Measurements from ENCODE around the gene TFAM. TPM values are rescaled to one million over a fixed set of nuclear protein-coding genes. Genes with fewer than 3 reads are reported as not detected.
A peak's percentile ranks its signal among the peaks of the same experiment; 100 is the strongest.

TFAM gene
- total RNA-seq, 2 experiments from 2014 or later = 62.7 to 94.6 TPM

DNA sequence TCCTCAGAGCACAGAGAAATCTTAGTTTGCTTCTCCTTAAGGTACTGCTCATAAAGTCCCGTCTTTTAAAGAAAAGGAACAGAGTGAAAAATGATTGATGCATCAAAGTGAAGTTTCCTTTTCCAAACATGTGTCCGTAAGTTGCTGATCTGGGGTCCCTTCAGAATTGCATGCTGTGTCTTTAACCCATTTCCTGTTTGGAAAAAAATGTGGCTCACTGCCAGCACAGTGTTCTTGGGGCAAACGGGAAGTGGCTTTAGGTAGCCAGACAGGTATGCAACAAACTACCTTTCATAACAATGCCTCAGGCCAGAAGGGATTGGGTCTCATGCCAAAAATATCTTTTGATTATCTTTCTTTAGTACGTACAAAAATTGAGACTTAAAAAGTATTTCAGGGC is 50.9 kb downstream of the TFAM start:
- Histone ChIP-seq H3K79me2 (ENCODE audit: insufficient read depth, low read depth, low read length) (no peaks in the 10 kb centered on the region), H2AFZ (ENCODE audit: low read length) (peak overlapping the region; percentile 41), H3K4me2 (ENCODE audit: low read length) (no peak overlapping the region), H3K4me3 (ENCODE audit: low read depth, low read length, poor library complexity, severe bottlenecking) (no peak overlapping the region), H3K27ac (ENCODE audit: low read depth, low read length, poor library complexity, severe bottlenecking) (no peak overlapping the region), H3K4me1 (ENCODE audit: insufficient read depth, low read length, poor library complexity, severe bottlenecking) (peaks cover 5% of the 10 kb centered on the region), H4K20me1 (ENCODE audit: insufficient read depth, low read length) (no peaks in the 10 kb centered on the region), H3K36me3 (ENCODE audit: insufficient read depth, low read length) (no peaks in the 10 kb centered on the region), H3K9me3 (ENCODE audit: low read length) (no peaks in the 10 kb centered on the region), H3K9me2 (ENCODE audit: insufficient read depth, low read length) (no peaks in the 10 kb centered on the region)
- CTCF ChIA-PET (ENCODE audit: unreplicated experiment) = no interaction called here
- TF ChIP-seq, protein P1, sequence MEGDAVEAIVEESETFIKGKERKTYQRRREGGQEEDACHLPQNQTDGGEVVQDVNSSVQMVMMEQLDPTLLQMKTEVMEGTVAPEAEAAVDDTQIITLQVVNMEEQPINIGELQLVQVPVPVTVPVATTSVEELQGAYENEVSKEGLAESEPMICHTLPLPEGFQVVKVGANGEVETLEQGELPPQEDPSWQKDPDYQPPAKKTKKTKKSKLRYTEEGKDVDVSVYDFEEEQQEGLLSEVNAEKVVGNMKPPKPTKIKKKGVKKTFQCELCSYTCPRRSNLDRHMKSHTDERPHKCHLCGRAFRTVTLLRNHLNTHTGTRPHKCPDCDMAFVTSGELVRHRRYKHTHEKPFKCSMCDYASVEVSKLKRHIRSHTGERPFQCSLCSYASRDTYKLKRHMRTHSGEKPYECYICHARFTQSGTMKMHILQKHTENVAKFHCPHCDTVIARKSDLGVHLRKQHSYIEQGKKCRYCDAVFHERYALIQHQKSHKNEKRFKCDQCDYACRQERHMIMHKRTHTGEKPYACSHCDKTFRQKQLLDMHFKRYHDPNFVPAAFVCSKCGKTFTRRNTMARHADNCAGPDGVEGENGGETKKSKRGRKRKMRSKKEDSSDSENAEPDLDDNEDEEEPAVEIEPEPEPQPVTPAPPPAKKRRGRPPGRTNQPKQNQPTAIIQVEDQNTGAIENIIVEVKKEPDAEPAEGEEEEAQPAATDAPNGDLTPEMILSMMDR (conservative IDR thresholded peaks at IDR 0.05; ENCODE audit: low read length) = no peak
- no peak for TF ChIP-seq EZH2phosphoT487 (IDR thresholded peaks at IDR 0.05; ENCODE audit: borderline replicate concordance, low read depth, low read length)
- no TSS peak for BruUV-seq (replicated peaks)
- intact Hi-C loops (cut with micrococcal nuclease; ENCODE audit: unreplicated experiment) = no loop called here
- DNase-seq (ENCODE audit: low spot score) = peak; percentile 7
- POLR2A ChIA-PET = no interaction called here

DNA sequence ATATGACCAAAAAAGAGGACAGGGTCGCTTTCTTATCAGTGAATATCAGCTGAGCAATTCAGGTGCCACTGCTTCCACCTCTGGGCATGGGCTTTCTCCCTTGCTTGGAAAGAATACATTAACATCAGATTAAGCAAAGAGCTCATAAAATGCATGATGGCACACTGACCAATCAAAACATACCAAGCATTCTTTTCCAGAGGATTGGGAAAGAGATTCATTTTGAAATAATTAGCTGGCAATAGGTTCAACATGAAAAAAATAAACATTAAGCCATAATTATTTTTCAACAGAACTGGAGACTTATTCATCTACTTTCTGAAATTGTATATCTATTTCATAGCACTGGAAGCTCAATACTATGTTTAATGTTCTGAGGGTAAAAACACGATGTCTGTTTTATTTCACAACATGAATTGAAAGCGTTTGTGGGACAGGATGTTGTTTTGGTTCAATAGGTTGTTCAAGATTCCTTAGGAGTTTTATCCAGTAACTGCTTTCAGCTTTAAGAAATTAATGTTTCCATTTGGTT is 53.2 kb downstream of the TFAM start:
- TF ChIP-seq, protein P1 (conservative IDR thresholded peaks at IDR 0.05; ENCODE audit: low read length) = no peak
- no peak for TF ChIP-seq EZH2phosphoT487 (IDR thresholded peaks at IDR 0.05; ENCODE audit: borderline replicate concordance, low read depth, low read length)
- ChIA-PET POLR2A (interaction anchor here (0.7 kb wide), 1 partner anchor 55 kb away, joined by 4 read pairs; no protein-coding TSS in a partner anchor), CTCF (ENCODE audit: unreplicated experiment) (no interaction called here)
- intact Hi-C loops (cut with micrococcal nuclease; ENCODE audit: unreplicated experiment) = no loop called here
- Histone ChIP-seq H3K9me2 (ENCODE audit: insufficient read depth, low read length) (no peaks in the 10 kb centered on the region), H3K4me1 (ENCODE audit: insufficient read depth, low read length, poor library complexity, severe bottlenecking) (peaks cover 5% of the 10 kb centered on the region), H3K36me3 (ENCODE audit: insufficient read depth, low read length) (no peaks in the 10 kb centered on the region), H3K4me2 (ENCODE audit: low read length) (no peak overlapping the region), H3K4me3 (ENCODE audit: low read depth, low read length, poor library complexity, severe bottlenecking) (no peak overlapping the region), H3K9me3 (ENCODE audit: low read length) (no peaks in the 10 kb centered on the region), H3K27ac (ENCODE audit: low read depth, low read length, poor library complexity, severe bottlenecking) (no peak overlapping the region), H2AFZ (ENCODE audit: low read length) (no peak overlapping the region), H3K79me2 (ENCODE audit: insufficient read depth, low read depth, low read length) (no peaks in the 10 kb centered on the region), H4K20me1 (ENCODE audit: insufficient read depth, low read length) (no peaks in the 10 kb centered on the region)
- no TSS peak for BruUV-seq (replicated peaks)
- no peak for DNase-seq (ENCODE audit: low spot score)

DNA sequence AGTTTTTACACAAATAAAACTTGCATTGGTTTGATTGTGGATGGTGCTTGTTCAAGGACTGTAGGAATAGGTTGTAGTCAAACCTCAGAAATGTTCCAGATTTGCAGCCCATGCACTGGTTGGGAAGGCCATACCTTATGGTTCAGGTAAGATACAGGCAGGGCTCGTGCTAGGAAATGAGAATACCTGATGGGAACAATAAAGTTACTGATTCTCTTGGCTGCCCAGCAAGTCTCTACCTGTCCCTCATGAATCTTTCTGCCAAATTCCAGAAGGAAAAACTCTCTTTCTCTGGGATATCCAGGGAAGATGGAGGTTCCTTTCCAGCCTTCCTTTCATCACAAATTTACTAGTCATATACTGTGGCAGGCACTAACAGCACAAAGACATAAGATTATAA is 53.8 kb downstream of the TFAM start:
- POLR2A ChIA-PET = no interaction called here
- no peaks in the 10 kb centered on the region for H3K79me2 ChIP-seq (ENCODE audit: insufficient read depth, low read depth, low read length)

More for the DNA sequence above, 53.8 kb downstream of the TFAM start:
- Histone ChIP-seq H3K9me3 (ENCODE audit: low read length) (no peaks in the 10 kb centered on the region), H3K9me2 (ENCODE audit: insufficient read depth, low read length) (no peaks in the 10 kb centered on the region), H2AFZ (ENCODE audit: low read length) (no peak overlapping the region), H3K36me3 (ENCODE audit: insufficient read depth, low read length) (no peaks in the 10 kb centered on the region), H3K4me1 (ENCODE audit: insufficient read depth, low read length, poor library complexity, severe bottlenecking) (peaks cover 5% of the 10 kb centered on the region), H3K4me3 (ENCODE audit: low read depth, low read length, poor library complexity, severe bottlenecking) (no peak overlapping the region), H4K20me1 (ENCODE audit: insufficient read depth, low read length) (no peaks in the 10 kb centered on the region), H3K4me2 (ENCODE audit: low read length) (no peak overlapping the region), H3K27ac (ENCODE audit: low read depth, low read length, poor library complexity, severe bottlenecking) (no peak overlapping the region)
- TF ChIP-seq EZH2phosphoT487 (IDR thresholded peaks at IDR 0.05; ENCODE audit: borderline replicate concordance, low read depth, low read length) = no peak
- TF ChIP-seq, protein P1 (conservative IDR thresholded peaks at IDR 0.05; ENCODE audit: low read length) = no peak
- intact Hi-C loops (cut with micrococcal nuclease; ENCODE audit: unreplicated experiment) = no loop called here
- no TSS peak for BruUV-seq (replicated peaks)
- CTCF ChIA-PET (ENCODE audit: unreplicated experiment) = no interaction called here
- no peak for DNase-seq (ENCODE audit: low spot score)

All from OCI-LY7 (cell line).